ENCODE data around the gene LGMN.

GRCh38 chr14:92785667-92786426, 37.4 kb upstream of the LGMN start:
- TF ChIP-seq CTCF (IDR thresholded peaks at IDR 0.05) (no peak), POLR2AphosphoS5 (IDR thresholded peaks at IDR 0.05; ENCODE audit: low read depth, low read length) (no peak), SIN3A (IDR thresholded peaks at IDR 0.05; ENCODE audit: borderline replicate concordance, insufficient read depth, low read depth, low read length) (no peak), REST (IDR thresholded peaks at IDR 0.05; ENCODE audit: insufficient read depth in 1 of 2, low read depth in 2 of 2, low read length in 1 of 2) (no peak)

Data from Panc1 (cell line).